ENCODE results near the gene ACIN1. TPM values are rescaled to one million over a fixed set of nuclear protein-coding genes. Genes with fewer than 3 reads are reported as not detected.

The ACIN1 gene
- total and polyA plus RNA-seq, 2 of the 13 experiments (the other 11 are each of a cell fraction or from before 2014, with no cell fraction given), result 165 to 183 TPM

DNA sequence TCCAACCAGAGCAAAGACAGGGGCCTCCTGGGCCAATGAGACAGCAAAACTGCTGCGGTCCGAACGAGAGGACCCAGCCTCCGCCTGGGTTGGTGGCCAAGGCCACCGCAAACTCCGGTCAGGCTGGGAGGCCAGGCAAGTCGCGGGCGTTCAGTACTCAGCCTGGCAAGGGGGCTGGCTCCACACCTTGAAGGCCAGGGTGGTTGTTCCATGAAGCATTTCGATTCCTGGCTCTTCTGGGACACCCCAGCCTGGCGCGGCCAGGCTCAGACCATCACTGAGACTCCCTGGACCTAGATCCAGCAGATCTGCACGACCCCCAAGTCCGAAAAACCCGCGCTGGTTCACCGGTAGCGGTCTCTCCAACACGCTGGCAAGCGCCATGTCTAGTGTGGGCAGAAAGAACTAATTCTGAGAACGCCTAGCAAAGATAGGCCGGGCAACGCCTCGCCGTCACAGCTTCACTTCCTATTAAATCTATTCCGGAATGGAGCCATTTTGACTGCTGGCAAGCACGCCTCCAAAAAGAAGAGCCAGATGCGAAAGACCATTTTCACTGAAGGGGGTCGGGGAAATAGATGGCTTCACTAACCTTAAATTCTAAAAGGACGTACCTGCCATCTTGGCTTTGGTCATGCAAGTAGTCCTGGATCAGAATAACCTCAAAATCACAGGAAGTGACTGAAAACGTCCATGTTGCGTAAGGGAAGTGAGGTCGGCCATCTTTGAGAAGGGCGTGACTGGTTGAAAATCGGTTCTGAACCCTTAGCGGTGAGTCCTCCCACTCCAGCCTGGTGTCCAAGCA lies 60.2 kb downstream of the ACIN1 start, which contains the start of gene PSMB5 (continued):
- TF ChIP-seq AGO2 (optimal IDR thresholded peaks at IDR 0.05; ENCODE audit: low read depth, low read length), result peak; percentile 94
- no peak for TF ChIP-seq ZNF10 (CRISPR knock-in tag; IDR thresholded peaks at IDR 0.05; ENCODE audit: borderline replicate concordance, low read depth)
- peak; percentile 45; the same call in 1 of the 2 replicates for TF ChIP-seq ZNF660 (CRISPR knock-in tag; IDR thresholded peaks at IDR 0.05; ENCODE audit: borderline replicate concordance, low read depth)
- TF ChIP-seq TOPORS (CRISPR knock-in tag; IDR thresholded peaks at IDR 0.05), result peak; percentile 94
- TF ChIP-seq ZNF543 (CRISPR knock-in tag; IDR thresholded peaks at IDR 0.05), result peak; percentile 97
- TF ChIP-seq, protein P1, sequence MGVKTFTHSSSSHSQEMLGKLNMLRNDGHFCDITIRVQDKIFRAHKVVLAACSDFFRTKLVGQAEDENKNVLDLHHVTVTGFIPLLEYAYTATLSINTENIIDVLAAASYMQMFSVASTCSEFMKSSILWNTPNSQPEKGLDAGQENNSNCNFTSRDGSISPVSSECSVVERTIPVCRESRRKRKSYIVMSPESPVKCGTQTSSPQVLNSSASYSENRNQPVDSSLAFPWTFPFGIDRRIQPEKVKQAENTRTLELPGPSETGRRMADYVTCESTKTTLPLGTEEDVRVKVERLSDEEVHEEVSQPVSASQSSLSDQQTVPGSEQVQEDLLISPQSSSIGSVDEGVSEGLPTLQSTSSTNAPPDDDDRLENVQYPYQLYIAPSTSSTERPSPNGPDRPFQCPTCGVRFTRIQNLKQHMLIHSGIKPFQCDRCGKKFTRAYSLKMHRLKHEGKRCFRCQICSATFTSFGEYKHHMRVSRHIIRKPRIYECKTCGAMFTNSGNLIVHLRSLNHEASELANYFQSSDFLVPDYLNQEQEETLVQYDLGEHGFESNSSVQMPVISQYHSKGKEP (CRISPR knock-in tag; IDR thresholded peaks at IDR 0.05), result peak; percentile 86; the same call in 1 of the 2 replicates
- TF ChIP-seq, protein P2, sequence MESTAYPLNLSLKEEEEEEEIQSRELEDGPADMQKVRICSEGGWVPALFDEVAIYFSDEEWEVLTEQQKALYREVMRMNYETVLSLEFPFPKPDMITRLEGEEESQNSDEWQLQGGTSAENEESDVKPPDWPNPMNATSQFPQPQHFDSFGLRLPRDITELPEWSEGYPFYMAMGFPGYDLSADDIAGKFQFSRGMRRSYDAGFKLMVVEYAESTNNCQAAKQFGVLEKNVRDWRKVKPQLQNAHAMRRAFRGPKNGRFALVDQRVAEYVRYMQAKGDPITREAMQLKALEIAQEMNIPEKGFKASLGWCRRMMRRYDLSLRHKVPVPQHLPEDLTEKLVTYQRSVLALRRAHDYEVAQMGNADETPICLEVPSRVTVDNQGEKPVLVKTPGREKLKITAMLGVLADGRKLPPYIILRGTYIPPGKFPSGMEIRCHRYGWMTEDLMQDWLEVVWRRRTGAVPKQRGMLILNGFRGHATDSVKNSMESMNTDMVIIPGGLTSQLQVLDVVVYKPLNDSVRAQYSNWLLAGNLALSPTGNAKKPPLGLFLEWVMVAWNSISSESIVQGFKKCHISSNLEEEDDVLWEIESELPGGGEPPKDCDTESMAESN (CRISPR knock-in tag; conservative IDR thresholded peaks at IDR 0.05), result peak; percentile 78; the same call in 1 of the 2 replicates
- peak; percentile 20 for TF ChIP-seq CBX1 (IDR thresholded peaks at IDR 0.05; ENCODE audit: low read depth)
- TF ChIP-seq, protein P3, sequence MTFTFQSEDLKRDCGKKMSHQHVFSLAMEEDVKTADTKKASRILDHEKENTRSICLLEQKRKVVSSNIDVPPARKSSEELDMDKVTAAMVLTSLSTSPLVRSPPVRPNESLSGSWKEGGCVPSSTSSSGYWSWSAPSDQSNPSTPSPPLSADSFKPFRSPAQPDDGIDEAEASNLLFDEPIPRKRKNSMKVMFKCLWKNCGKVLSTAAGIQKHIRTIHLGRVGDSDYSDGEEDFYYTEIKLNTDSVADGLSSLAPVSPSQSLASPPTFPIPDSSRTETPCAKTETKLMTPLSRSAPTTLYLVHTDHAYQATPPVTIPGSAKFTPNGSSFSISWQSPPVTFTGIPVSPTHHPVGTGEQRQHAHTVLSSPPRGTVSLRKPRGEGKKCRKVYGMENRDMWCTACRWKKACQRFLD (CRISPR knock-in tag; IDR thresholded peaks at IDR 0.05; ENCODE audit: borderline replicate concordance), result peak; percentile 96
- no peak; the same call in 1 of the 2 replicates for TF ChIP-seq CENPT (CRISPR knock-in tag; IDR thresholded peaks at IDR 0.05; ENCODE audit: low read depth)
- peak; percentile 30 for TF ChIP-seq ZNF557 (CRISPR knock-in tag; IDR thresholded peaks at IDR 0.05)
- TF ChIP-seq, protein P4, sequence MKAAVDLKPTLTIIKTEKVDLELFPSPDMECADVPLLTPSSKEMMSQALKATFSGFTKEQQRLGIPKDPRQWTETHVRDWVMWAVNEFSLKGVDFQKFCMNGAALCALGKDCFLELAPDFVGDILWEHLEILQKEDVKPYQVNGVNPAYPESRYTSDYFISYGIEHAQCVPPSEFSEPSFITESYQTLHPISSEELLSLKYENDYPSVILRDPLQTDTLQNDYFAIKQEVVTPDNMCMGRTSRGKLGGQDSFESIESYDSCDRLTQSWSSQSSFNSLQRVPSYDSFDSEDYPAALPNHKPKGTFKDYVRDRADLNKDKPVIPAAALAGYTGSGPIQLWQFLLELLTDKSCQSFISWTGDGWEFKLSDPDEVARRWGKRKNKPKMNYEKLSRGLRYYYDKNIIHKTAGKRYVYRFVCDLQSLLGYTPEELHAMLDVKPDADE (CRISPR knock-in tag; IDR thresholded peaks at IDR 0.05), result peak; percentile 80; the same call in 1 of the 2 replicates
- no peak for TF ChIP-seq CENPX (CRISPR knock-in tag; IDR thresholded peaks at IDR 0.05)
- peak; percentile 31; the same call in 1 of the 2 replicates for TF ChIP-seq ZNF816 (CRISPR knock-in tag; IDR thresholded peaks at IDR 0.05; ENCODE audit: borderline replicate concordance)
- TF ChIP-seq SETDB1 (CRISPR knock-in tag; IDR thresholded peaks at IDR 0.05; ENCODE audit: borderline replicate concordance), result no peak
- TF ChIP-seq JUN (CRISPR knock-in tag; IDR thresholded peaks at IDR 0.05), result no peak
- TF ChIP-seq ATM (IDR thresholded peaks at IDR 0.05; ENCODE audit: borderline replicate concordance), result peak; percentile 99; the same call in 1 of the 2 replicates
- peak; percentile 70 for TF ChIP-seq IKZF4 (CRISPR knock-in tag; IDR thresholded peaks at IDR 0.05; ENCODE audit: borderline replicate concordance, low read depth, not compliant biosample characterization)
- TF ChIP-seq, protein P5, sequence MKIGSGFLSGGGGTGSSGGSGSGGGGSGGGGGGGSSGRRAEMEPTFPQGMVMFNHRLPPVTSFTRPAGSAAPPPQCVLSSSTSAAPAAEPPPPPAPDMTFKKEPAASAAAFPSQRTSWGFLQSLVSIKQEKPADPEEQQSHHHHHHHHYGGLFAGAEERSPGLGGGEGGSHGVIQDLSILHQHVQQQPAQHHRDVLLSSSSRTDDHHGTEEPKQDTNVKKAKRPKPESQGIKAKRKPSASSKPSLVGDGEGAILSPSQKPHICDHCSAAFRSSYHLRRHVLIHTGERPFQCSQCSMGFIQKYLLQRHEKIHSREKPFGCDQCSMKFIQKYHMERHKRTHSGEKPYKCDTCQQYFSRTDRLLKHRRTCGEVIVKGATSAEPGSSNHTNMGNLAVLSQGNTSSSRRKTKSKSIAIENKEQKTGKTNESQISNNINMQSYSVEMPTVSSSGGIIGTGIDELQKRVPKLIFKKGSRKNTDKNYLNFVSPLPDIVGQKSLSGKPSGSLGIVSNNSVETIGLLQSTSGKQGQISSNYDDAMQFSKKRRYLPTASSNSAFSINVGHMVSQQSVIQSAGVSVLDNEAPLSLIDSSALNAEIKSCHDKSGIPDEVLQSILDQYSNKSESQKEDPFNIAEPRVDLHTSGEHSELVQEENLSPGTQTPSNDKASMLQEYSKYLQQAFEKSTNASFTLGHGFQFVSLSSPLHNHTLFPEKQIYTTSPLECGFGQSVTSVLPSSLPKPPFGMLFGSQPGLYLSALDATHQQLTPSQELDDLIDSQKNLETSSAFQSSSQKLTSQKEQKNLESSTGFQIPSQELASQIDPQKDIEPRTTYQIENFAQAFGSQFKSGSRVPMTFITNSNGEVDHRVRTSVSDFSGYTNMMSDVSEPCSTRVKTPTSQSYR (CRISPR knock-in tag; IDR thresholded peaks at IDR 0.05; ENCODE audit: borderline replicate concordance), result peak; percentile 34; the same call in 1 of the 2 replicates
- TF ChIP-seq CEBPG (CRISPR knock-in tag; IDR thresholded peaks at IDR 0.05), result peak; percentile 97

Data from HepG2 (cell line).